A673 (cell line): ENCODE data around the gene NAMPT. TPM values are rescaled to one million over a fixed set of nuclear protein-coding genes. Genes with fewer than 3 reads are reported as not detected.

ENCODE experiments used
- BruUV-seq: library from RNA; stranded (reverse); fragments of 400-500 nt; replicated peaks from 2 replicates; lab custom pipeline; 2021; lab: Mats Ljungman, UMichigan
- CTCF ChIA-PET: fragments of 300-600 bp; sonication (Branson Sonifier 250); formaldehyde crosslinking; loops from one replicate; lab custom pipeline; 2022; ENCODE audit warnings: antibody characterized with exemption; lab: Charles Lee
- POLR2A ChIA-PET: fragments of 300-600 bp; sonication (Branson Sonifier 250); formaldehyde crosslinking; loops from one replicate; lab custom pipeline; 2022; ENCODE audit warnings: antibody characterized with exemption; ENCODE audit not compliant: low non-redundant PET; lab: Charles Lee
- DNase-seq: peaks from one replicate; pipeline ENCODE4 v3.0.0-alpha.2; 2015; ENCODE audit warnings: low spot score
- H3K27ac ChIP-seq: fragments of 200-600 bp; sonication (generic); 2 replicates; pipeline ENCODE4 v1.5.1; 2016; ENCODE audit warnings: mixed run types, low read depth, mild to moderate bottlenecking, mixed read lengths, antibody characterized with exemption, low read length; ENCODE audit not compliant: poor library complexity, severe bottlenecking
- H3K27me3 ChIP-seq: fragments of 200-600 bp; sonication (generic); replicated peaks from 2 replicates; pipeline ENCODE4 v1.6.1; 2017; ENCODE audit warnings: mixed run types, low read depth, mild to moderate bottlenecking, mixed read lengths, antibody characterized with exemption, low read length; ENCODE audit not compliant: insufficient read depth, poor library complexity
- H3K36me3 ChIP-seq: fragments of 200-600 bp; sonication (generic); 2 replicates; pipeline ENCODE4 v1.6.1; 2016; ENCODE audit warnings: mixed run types, mild to moderate bottlenecking, mixed read lengths, antibody characterized with exemption, low read length; ENCODE audit not compliant: insufficient read depth, poor library complexity, severe bottlenecking
- H3K4me1 ChIP-seq: fragments of 200-600 bp; sonication (generic); 2 replicates; pipeline ENCODE4 v1.6.1; 2017; ENCODE audit warnings: mixed run types, mild to moderate bottlenecking, mixed read lengths, antibody characterized with exemption, low read length; ENCODE audit not compliant: insufficient read depth, poor library complexity, severe bottlenecking
- H3K4me3 ChIP-seq: fragments of 200-600 bp; sonication (generic); 2 replicates; pipeline ENCODE4 v1.5.1; 2016; ENCODE audit warnings: low read depth, mixed run types, mild to moderate bottlenecking, mixed read lengths, low read length; ENCODE audit not compliant: poor library complexity, severe bottlenecking
- H3K9me3 ChIP-seq: fragments of 200-600 bp; sonication (generic); 2 replicates; pipeline ENCODE4 v1.6.1; 2016; ENCODE audit warnings: mixed run types, low read depth, mild to moderate bottlenecking, mixed read lengths, antibody characterized with exemption, low read length; ENCODE audit not compliant: poor library complexity, severe bottlenecking
- EZH2 ChIP-seq: fragments of 200-600 bp; sonication (generic); IDR thresholded peaks from 2 replicates; pipeline ENCODE4 v1.6.1; 2017; ENCODE audit warnings: borderline replicate concordance, low read depth, mild to moderate bottlenecking, mixed read lengths, antibody characterized with exemption, low read length; ENCODE audit not compliant: poor library complexity, severe bottlenecking
- intact Hi-C: fragments of 100-400 bp; cut with micrococcal nuclease; formaldehyde crosslinking; loops from one replicate; pipeline ENCODE4 v1.10.0; 2022; ENCODE audit not compliant: unreplicated experiment
- total RNA-seq: library from RNA; stranded (reverse); gene quantifications from 2 replicates; pipeline ENCODE4 v1.2.3, GENCODE V29; 2021
- TF ChIP-seq, protein P1 (sequence below): fragments of 300-800, 200-600 bp; sonication (generic); conservative IDR thresholded peaks from 2 replicates; pipeline ENCODE4 v1.5.1; 2017; ENCODE audit warnings: low read depth, mild to moderate bottlenecking, antibody characterized with exemption, low read length, moderate library complexity, mixed read lengths

The NAMPT gene
- total RNA-seq, 1 experiment from 2014 or later: 68.0 TPM

DNA sequence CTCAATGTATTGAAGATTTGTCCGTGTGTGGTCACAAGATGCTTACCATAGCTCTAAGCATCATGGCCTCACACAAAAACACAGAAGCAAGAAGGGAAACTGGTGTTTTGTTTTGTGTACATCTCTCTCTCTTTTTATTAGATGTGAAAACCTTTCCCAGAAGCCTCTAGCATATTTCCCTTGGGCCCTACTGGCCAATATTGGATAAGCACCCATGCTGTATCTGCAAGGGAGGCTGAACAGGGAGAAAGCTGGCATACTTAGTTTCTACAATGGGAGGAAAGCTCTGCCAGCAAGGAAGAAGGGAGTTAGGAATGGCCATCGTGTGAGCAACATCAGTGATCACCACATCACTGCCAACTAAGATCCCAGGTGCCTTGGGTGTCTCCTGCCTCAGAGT is 9.6 kb upstream of the NAMPT start:
- Histone ChIP-seq H3K36me3 (no peaks in the 10 kb centered on the region), H3K4me3 (no peak overlapping the region), H3K27me3 (no peaks in the 10 kb centered on the region), H3K27ac (no peak overlapping the region), H3K4me1 (no peaks in the 10 kb centered on the region), H3K9me3 (no peaks in the 10 kb centered on the region)
- POLR2A ChIA-PET: no interaction called here
- no peak for DNase-seq
- CTCF ChIA-PET: no interaction called here
- intact Hi-C loops: no loop called here
- no TSS peak for BruUV-seq
- TF ChIP-seq, protein P1, sequence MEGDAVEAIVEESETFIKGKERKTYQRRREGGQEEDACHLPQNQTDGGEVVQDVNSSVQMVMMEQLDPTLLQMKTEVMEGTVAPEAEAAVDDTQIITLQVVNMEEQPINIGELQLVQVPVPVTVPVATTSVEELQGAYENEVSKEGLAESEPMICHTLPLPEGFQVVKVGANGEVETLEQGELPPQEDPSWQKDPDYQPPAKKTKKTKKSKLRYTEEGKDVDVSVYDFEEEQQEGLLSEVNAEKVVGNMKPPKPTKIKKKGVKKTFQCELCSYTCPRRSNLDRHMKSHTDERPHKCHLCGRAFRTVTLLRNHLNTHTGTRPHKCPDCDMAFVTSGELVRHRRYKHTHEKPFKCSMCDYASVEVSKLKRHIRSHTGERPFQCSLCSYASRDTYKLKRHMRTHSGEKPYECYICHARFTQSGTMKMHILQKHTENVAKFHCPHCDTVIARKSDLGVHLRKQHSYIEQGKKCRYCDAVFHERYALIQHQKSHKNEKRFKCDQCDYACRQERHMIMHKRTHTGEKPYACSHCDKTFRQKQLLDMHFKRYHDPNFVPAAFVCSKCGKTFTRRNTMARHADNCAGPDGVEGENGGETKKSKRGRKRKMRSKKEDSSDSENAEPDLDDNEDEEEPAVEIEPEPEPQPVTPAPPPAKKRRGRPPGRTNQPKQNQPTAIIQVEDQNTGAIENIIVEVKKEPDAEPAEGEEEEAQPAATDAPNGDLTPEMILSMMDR: no peak
- TF ChIP-seq EZH2: no peak

- no peak for DNase-seq
- ChIA-PET CTCF (no interaction called here), POLR2A (no interaction called here)
- Histone ChIP-seq H3K4me3 (no peak overlapping the region), H3K4me1 (no peaks in the 10 kb centered on the region), H3K27me3 (no peaks in the 10 kb centered on the region), H3K9me3 (no peaks in the 10 kb centered on the region), H3K36me3 (no peaks in the 10 kb centered on the region), H3K27ac (no peak overlapping the region)
- TF ChIP-seq EZH2: no peak
- TF ChIP-seq, protein P1: no peak
- no TSS peak for BruUV-seq
- intact Hi-C loops: no loop called here
Measured at GRCh38 chr7:106291247-106291646, 6.5 kb upstream of the NAMPT start.

- Histone ChIP-seq H3K36me3 (no peaks in the 10 kb centered on the region), H3K4me3 (no peak overlapping the region), H3K9me3 (no peaks in the 10 kb centered on the region), H3K27me3 (no peaks in the 10 kb centered on the region), H3K27ac (no peak overlapping the region), H3K4me1 (peaks cover 5% of the 10 kb centered on the region)
- ChIA-PET POLR2A (no interaction called here), CTCF (no interaction called here)
- no TSS peak for BruUV-seq
- no peak for DNase-seq
- TF ChIP-seq, protein P1: no peak
- no peak for TF ChIP-seq EZH2
- intact Hi-C loops: no loop called here
Measured at GRCh38 chr7:106290319-106290718, 5.5 kb upstream of the NAMPT start.
